CD4-positive, alpha-beta T cell treated with Interleukin-17A for 1 hour (primary cell): ENCODE results near the gene FITM1.
"Not testable (repeated sequence)": the region's sequence is repeated elsewhere in the genome, so short reads cannot be mapped to it uniquely, and the experiment has no call there.

Experiments
- DNase-seq: peaks from one replicate; pipeline ENCODE4 v3.0.0-alpha.2; 2020

FITM1 gene

GRCh38 chr14:24098229-24098926 is 32.1 kb upstream of the FITM1 start:
- no peak for DNase-seq

- no peak for DNase-seq
Measured at GRCh38 chr14:24098927-24099813, 31.3 kb upstream of the FITM1 start.

- DNase-seq = no peak
Measured at GRCh38 chr14:24100197-24100981, 30.1 kb upstream of the FITM1 start.

GRCh38 chr14:24100982-24101494 is 29.4 kb upstream of the FITM1 start:
- no peak for DNase-seq

GRCh38 chr14:24102357-24103048 is 28.0 kb upstream of the FITM1 start:
- no peak for DNase-seq

GRCh38 chr14:24103451-24103850 is 27.0 kb upstream of the FITM1 start:
- no peak for DNase-seq

- DNase-seq = not testable (repeated sequence)
Measured at GRCh38 chr14:24105609-24106239, 24.7 kb upstream of the FITM1 start.

GRCh38 chr14:24106672-24107271 is 23.7 kb upstream of the FITM1 start:
- no peak for DNase-seq

- DNase-seq = no peak
Measured at GRCh38 chr14:24108336-24108874, 22.1 kb upstream of the FITM1 start.

- DNase-seq = no peak
Measured at GRCh38 chr14:24110060-24110459, 20.4 kb upstream of the FITM1 start.

GRCh38 chr14:24110523-24110922 is 19.9 kb upstream of the FITM1 start:
- no peak for DNase-seq

- DNase-seq = no peak
Measured at GRCh38 chr14:24113379-24113800, 17.1 kb upstream of the FITM1 start.

- DNase-seq = peak; percentile 90
Measured at GRCh38 chr14:24113801-24114531, 16.5 kb upstream of the FITM1 start.

- peak; percentile 100 for DNase-seq
Measured at GRCh38 chr14:24114532-24115421, 15.7 kb upstream of the FITM1 start, which contains the start of the genes DCAF11 and NRL. TSS of gene DCAF11 (plus strand) at chr14:24114777. CDS start at chr14:24115595, 818 bp downstream. TSS of gene NRL (minus strand) at chr14:24114949. CDS start at chr14:24082848, 32,101 bp downstream.

- no peak for DNase-seq
Measured at GRCh38 chr14:24115422-24116127, 14.9 kb upstream of the FITM1 start.

GRCh38 chr14:24116128-24116814 is 14.2 kb upstream of the FITM1 start:
- no peak for DNase-seq

- no peak for DNase-seq
Measured at GRCh38 chr14:24117179-24117578, 13.3 kb upstream of the FITM1 start.

GRCh38 chr14:24119691-24120090 is 10.8 kb upstream of the FITM1 start:
- DNase-seq = no peak
